ENCODE data around the gene HEATR9. TPM values are rescaled to one million over a fixed set of nuclear protein-coding genes. Genes with fewer than 3 reads are reported as not detected.

The HEATR9 gene
- total and polyA plus RNA-seq, 2 of the 13 experiments (the other 11 are each of a cell fraction or from before 2014, with no cell fraction given), result not detected

DNA sequence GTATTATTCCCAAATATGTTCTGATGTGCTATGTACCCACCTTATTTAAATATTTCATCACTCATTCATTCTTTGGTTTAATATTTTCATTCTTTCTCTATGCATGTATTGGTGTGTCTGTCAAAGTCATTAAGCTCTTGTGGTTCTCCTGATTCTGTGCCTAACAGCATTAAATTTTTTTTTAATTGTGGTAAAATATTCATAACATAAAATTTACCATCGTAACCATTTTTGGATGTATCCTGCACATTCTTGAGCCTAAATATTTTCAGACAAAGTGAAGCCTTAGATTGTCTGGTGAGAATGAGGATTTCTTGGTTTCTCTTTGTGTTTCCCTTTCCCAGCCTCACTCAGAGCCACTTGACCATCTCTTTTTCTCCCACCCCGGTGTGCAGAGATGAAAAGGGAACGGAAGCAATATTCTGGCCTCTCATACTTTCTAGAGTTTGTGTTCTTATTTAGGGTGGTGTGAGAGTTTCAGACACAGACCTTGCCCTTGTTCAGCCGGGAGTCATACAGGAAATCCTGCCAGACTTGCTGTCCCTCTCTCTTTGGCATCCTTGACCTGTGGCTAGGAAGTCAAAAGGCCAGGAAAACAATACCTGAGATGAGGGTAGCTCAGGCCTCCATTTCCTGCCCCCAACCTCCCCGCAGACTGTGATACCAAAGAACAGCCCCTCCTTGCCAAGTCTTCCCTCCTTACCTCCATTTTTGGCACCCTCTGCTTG lies 6.5 kb upstream of the HEATR9 start (continued):
- TF ChIP-seq, protein P1, sequence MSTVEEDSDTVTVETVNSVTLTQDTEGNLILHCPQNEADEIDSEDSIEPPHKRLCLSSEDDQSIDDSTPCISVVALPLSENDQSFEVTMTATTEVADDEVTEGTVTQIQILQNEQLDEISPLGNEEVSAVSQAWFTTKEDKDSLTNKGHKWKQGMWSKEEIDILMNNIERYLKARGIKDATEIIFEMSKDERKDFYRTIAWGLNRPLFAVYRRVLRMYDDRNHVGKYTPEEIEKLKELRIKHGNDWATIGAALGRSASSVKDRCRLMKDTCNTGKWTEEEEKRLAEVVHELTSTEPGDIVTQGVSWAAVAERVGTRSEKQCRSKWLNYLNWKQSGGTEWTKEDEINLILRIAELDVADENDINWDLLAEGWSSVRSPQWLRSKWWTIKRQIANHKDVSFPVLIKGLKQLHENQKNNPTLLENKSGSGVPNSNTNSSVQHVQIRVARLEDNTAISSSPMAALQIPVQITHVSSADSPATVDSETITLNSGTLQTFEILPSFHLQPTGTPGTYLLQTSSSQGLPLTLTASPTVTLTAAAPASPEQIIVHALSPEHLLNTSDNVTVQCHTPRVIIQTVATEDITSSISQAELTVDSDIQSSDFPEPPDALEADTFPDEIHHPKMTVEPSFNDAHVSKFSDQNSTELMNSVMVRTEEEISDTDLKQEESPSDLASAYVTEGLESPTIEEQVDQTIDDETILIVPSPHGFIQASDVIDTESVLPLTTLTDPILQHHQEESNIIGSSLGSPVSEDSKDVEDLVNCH (CRISPR knock-in tag; IDR thresholded peaks at IDR 0.05), result no peak
- no peak for TF ChIP-seq SIX1 (CRISPR knock-in tag; IDR thresholded peaks at IDR 0.05; ENCODE audit: borderline replicate concordance)
- TF ChIP-seq ZNF331 (CRISPR knock-in tag; IDR thresholded peaks at IDR 0.05), result no peak
- TF ChIP-seq ZNF572 (CRISPR knock-in tag; IDR thresholded peaks at IDR 0.05), result no peak
- TF ChIP-seq ZNF383 (CRISPR knock-in tag; IDR thresholded peaks at IDR 0.05; ENCODE audit: borderline replicate concordance), result no peak
- TF ChIP-seq, protein P2, sequence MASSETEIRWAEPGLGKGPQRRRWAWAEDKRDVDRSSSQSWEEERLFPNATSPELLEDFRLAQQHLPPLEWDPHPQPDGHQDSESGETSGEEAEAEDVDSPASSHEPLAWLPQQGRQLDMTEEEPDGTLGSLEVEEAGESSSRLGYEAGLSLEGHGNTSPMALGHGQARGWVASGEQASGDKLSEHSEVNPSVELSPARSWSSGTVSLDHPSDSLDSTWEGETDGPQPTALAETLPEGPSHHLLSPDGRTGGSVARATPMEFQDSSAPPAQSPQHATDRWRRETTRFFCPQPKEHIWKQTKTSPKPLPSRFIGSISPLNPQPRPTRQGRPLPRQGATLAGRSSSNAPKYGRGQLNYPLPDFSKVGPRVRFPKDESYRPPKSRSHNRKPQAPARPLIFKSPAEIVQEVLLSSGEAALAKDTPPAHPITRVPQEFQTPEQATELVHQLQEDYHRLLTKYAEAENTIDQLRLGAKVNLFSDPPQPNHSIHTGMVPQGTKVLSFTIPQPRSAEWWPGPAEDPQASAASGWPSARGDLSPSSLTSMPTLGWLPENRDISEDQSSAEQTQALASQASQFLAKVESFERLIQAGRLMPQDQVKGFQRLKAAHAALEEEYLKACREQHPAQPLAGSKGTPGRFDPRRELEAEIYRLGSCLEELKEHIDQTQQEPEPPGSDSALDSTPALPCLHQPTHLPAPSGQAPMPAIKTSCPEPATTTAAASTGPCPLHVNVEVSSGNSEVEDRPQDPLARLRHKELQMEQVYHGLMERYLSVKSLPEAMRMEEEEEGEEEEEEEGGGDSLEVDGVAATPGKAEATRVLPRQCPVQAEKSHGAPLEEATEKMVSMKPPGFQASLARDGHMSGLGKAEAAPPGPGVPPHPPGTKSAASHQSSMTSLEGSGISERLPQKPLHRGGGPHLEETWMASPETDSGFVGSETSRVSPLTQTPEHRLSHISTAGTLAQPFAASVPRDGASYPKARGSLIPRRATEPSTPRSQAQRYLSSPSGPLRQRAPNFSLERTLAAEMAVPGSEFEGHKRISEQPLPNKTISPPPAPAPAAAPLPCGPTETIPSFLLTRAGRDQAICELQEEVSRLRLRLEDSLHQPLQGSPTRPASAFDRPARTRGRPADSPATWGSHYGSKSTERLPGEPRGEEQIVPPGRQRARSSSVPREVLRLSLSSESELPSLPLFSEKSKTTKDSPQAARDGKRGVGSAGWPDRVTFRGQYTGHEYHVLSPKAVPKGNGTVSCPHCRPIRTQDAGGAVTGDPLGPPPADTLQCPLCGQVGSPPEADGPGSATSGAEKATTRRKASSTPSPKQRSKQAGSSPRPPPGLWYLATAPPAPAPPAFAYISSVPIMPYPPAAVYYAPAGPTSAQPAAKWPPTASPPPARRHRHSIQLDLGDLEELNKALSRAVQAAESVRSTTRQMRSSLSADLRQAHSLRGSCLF (CRISPR knock-in tag; IDR thresholded peaks at IDR 0.05; ENCODE audit: borderline replicate concordance), result no peak
- TF ChIP-seq, protein P3, sequence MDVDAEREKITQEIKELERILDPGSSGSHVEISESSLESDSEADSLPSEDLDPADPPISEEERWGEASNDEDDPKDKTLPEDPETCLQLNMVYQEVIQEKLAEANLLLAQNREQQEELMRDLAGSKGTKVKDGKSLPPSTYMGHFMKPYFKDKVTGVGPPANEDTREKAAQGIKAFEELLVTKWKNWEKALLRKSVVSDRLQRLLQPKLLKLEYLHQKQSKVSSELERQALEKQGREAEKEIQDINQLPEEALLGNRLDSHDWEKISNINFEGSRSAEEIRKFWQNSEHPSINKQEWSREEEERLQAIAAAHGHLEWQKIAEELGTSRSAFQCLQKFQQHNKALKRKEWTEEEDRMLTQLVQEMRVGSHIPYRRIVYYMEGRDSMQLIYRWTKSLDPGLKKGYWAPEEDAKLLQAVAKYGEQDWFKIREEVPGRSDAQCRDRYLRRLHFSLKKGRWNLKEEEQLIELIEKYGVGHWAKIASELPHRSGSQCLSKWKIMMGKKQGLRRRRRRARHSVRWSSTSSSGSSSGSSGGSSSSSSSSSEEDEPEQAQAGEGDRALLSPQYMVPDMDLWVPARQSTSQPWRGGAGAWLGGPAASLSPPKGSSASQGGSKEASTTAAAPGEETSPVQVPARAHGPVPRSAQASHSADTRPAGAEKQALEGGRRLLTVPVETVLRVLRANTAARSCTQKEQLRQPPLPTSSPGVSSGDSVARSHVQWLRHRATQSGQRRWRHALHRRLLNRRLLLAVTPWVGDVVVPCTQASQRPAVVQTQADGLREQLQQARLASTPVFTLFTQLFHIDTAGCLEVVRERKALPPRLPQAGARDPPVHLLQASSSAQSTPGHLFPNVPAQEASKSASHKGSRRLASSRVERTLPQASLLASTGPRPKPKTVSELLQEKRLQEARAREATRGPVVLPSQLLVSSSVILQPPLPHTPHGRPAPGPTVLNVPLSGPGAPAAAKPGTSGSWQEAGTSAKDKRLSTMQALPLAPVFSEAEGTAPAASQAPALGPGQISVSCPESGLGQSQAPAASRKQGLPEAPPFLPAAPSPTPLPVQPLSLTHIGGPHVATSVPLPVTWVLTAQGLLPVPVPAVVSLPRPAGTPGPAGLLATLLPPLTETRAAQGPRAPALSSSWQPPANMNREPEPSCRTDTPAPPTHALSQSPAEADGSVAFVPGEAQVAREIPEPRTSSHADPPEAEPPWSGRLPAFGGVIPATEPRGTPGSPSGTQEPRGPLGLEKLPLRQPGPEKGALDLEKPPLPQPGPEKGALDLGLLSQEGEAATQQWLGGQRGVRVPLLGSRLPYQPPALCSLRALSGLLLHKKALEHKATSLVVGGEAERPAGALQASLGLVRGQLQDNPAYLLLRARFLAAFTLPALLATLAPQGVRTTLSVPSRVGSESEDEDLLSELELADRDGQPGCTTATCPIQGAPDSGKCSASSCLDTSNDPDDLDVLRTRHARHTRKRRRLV (CRISPR knock-in tag; IDR thresholded peaks at IDR 0.05), result no peak
- no peak for TF ChIP-seq SOX13 (IDR thresholded peaks at IDR 0.05)
- TF ChIP-seq SOX13 (CRISPR knock-in tag; conservative IDR thresholded peaks at IDR 0.05 in 1 of 2, IDR thresholded peaks at IDR 0.05 in 1 of 2), result peak in 1 of 2 experiments; percentile 21; a peak in 1 of 4 replicates
- TF ChIP-seq ZFP62 (CRISPR knock-in tag; IDR thresholded peaks at IDR 0.05), result no peak
- TF ChIP-seq, protein P4, sequence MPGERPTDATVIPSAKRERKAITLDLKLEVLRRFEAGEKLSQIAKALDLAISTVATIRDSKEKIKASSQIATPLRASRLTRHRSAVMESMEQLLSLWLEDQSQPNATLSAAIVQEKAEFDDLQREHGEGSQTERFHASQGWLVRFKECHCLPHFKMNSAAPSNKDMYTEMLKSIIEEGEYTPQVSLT (CRISPR knock-in tag; IDR thresholded peaks at IDR 0.05; ENCODE audit: borderline replicate concordance, low read depth), result no peak
- TF ChIP-seq, protein P5, sequence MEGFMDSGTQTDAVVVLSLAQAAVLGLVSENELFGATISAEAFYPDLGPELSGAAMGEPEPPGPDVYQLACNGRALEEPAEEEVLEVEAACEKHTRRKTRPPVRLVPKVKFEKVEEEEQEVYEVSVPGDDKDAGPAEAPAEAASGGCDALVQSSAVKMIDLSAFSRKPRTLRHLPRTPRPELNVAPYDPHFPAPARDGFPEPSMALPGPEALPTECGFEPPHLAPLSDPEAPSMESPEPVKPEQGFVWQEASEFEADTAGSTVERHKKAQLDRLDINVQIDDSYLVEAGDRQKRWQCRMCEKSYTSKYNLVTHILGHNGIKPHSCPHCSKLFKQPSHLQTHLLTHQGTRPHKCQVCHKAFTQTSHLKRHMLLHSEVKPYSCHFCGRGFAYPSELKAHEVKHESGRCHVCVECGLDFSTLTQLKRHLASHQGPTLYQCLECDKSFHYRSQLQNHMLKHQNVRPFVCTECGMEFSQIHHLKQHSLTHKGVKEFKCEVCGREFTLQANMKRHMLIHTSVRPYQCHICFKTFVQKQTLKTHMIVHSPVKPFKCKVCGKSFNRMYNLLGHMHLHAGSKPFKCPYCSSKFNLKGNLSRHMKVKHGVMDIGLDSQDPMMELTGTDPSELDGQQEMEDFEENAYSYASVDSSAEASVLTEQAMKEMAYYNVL (CRISPR knock-in tag; IDR thresholded peaks at IDR 0.05; ENCODE audit: borderline replicate concordance), result no peak; the same call in 1 of the 2 replicates
- no peak for TF ChIP-seq ZNF75D (CRISPR knock-in tag; IDR thresholded peaks at IDR 0.05; ENCODE audit: borderline replicate concordance)

Data from HepG2 (cell line).